ENCODE measurements around the gene TNIP2.
"Not testable (repeated sequence)": the region's sequence is repeated elsewhere in the genome, so short reads cannot be mapped to it uniquely, and the experiment has no call there.

The TNIP2 gene

GRCh38 chr4:2742823-2743517 lies 13.2 kb downstream of the TNIP2 start:
- no peak overlapping the region for H2AFZ ChIP-seq (ENCODE audit: low read depth, low read length, severe bottlenecking)
- H4K20me1 ChIP-seq (ENCODE audit: low read depth, low read length) = no peaks in the 10 kb centered on the region
- no peaks in the 10 kb centered on the region for H3K9me3 ChIP-seq (ENCODE audit: insufficient read depth, low read length)
- TF ChIP-seq, protein P1, sequence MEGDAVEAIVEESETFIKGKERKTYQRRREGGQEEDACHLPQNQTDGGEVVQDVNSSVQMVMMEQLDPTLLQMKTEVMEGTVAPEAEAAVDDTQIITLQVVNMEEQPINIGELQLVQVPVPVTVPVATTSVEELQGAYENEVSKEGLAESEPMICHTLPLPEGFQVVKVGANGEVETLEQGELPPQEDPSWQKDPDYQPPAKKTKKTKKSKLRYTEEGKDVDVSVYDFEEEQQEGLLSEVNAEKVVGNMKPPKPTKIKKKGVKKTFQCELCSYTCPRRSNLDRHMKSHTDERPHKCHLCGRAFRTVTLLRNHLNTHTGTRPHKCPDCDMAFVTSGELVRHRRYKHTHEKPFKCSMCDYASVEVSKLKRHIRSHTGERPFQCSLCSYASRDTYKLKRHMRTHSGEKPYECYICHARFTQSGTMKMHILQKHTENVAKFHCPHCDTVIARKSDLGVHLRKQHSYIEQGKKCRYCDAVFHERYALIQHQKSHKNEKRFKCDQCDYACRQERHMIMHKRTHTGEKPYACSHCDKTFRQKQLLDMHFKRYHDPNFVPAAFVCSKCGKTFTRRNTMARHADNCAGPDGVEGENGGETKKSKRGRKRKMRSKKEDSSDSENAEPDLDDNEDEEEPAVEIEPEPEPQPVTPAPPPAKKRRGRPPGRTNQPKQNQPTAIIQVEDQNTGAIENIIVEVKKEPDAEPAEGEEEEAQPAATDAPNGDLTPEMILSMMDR (IDR thresholded peaks at IDR 0.05; ENCODE audit: insufficient read depth, low read length, poor library complexity, severe bottlenecking) = no peak
- TF ChIP-seq EZH2phosphoT487 (conservative IDR thresholded peaks at IDR 0.05; ENCODE audit: low read length) = no peak
- H3K27ac ChIP-seq (ENCODE audit: low read depth, low read length) = no peak overlapping the region
- H3K79me2 ChIP-seq (ENCODE audit: insufficient read depth, low read length) = no peaks in the 10 kb centered on the region
- H3K9ac ChIP-seq (ENCODE audit: low read length) = no peak overlapping the region
- no peak overlapping the region for H3K4me3 ChIP-seq (ENCODE audit: insufficient read depth, low read length, poor library complexity, severe bottlenecking)
- no peak overlapping the region for H3K4me2 ChIP-seq (ENCODE audit: low read depth, low read length, poor library complexity, severe bottlenecking)
- H3F3A ChIP-seq (ENCODE audit: insufficient read depth) = no peaks in the 10 kb centered on the region
- H3K27me3 ChIP-seq (ENCODE audit: low read length) = no peaks in the 10 kb centered on the region
- H3K9me2 ChIP-seq (replicated peaks; ENCODE audit: insufficient read depth, low read length) = no peaks in the 10 kb centered on the region
- no peaks in the 10 kb centered on the region for H3K36me3 ChIP-seq (ENCODE audit: low read length)

- Histone ChIP-seq H3K27ac (ENCODE audit: low read depth, low read length) (no peak overlapping the region), H3F3A (ENCODE audit: insufficient read depth) (no peaks in the 10 kb centered on the region), H4K20me1 (ENCODE audit: low read depth, low read length) (no peaks in the 10 kb centered on the region), H3K9me3 (ENCODE audit: insufficient read depth, low read length) (no peaks in the 10 kb centered on the region), H3K79me2 (ENCODE audit: insufficient read depth, low read length) (no peaks in the 10 kb centered on the region), H2AFZ (ENCODE audit: low read depth, low read length, severe bottlenecking) (no peak overlapping the region), H3K9me2 (replicated peaks; ENCODE audit: insufficient read depth, low read length) (no peaks in the 10 kb centered on the region), H3K9ac (ENCODE audit: low read length) (no peak overlapping the region), H3K4me3 (ENCODE audit: insufficient read depth, low read length, poor library complexity, severe bottlenecking) (no peak overlapping the region), H3K27me3 (ENCODE audit: low read length) (no peaks in the 10 kb centered on the region), H3K36me3 (ENCODE audit: low read length) (no peaks in the 10 kb centered on the region), H3K4me2 (ENCODE audit: low read depth, low read length, poor library complexity, severe bottlenecking) (no peak overlapping the region)
- no peak for TF ChIP-seq EZH2phosphoT487 (conservative IDR thresholded peaks at IDR 0.05; ENCODE audit: low read length)
Observed at GRCh38 chr4:2742081-2742822, 13.9 kb downstream of the TNIP2 start.

DNA sequence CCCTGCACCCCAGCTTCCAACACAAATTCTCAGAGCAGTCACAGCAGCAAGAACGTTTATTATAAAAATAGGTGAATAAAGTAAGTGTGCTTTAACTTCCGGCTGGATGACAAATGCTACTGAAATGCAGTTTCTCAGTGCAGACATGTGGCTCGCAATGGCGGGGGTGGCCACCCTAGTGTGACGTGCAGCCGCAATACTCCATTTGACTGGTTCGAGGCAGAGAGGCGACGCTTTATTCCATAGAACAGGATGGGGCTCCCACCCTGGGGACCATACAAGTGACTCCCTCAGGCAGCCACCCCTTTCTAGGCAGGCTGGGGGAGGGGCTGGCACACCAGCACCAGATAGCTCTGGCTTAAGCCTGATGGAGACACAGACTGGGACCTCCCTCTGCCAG lies 14.5 kb downstream of the TNIP2 start:
- TF ChIP-seq EZH2phosphoT487 (conservative IDR thresholded peaks at IDR 0.05; ENCODE audit: low read length) = no peak
- TF ChIP-seq, protein P1 (IDR thresholded peaks at IDR 0.05; ENCODE audit: insufficient read depth, low read length, poor library complexity, severe bottlenecking) = no peak
- Histone ChIP-seq H3K79me2 (ENCODE audit: insufficient read depth, low read length) (no peaks in the 10 kb centered on the region), H3K9ac (ENCODE audit: low read length) (no peak overlapping the region), H3K9me2 (replicated peaks; ENCODE audit: insufficient read depth, low read length) (no peaks in the 10 kb centered on the region), H3K27me3 (ENCODE audit: low read length) (no peaks in the 10 kb centered on the region), H3K4me3 (ENCODE audit: insufficient read depth, low read length, poor library complexity, severe bottlenecking) (no peak overlapping the region), H3K9me3 (ENCODE audit: insufficient read depth, low read length) (no peaks in the 10 kb centered on the region), H3F3A (ENCODE audit: insufficient read depth) (no peaks in the 10 kb centered on the region), H2AFZ (ENCODE audit: low read depth, low read length, severe bottlenecking) (no peak overlapping the region), H3K36me3 (ENCODE audit: low read length) (no peaks in the 10 kb centered on the region), H3K27ac (ENCODE audit: low read depth, low read length) (no peak overlapping the region), H4K20me1 (ENCODE audit: low read depth, low read length) (no peaks in the 10 kb centered on the region), H3K4me2 (ENCODE audit: low read depth, low read length, poor library complexity, severe bottlenecking) (no peak overlapping the region)

DNA sequence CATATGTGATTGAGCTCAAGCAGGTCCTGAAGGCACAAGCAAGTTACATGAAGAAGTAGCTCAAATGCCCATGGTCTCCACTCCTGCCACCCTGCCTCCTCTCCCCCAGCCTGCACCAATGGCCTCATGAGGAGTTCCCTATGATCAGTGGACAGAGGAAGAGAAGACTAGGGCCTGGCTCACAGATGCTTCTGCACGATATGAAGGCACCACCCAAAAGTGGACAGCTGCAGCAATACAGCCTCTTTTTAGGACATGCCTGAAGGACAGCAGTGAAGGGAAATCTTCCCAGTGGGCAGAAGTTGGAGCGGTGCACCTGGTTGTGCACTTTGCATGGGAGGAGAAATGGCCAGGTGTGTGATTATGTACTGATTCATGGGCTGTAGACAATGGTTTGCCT lies 17.8 kb downstream of the TNIP2 start:
- not testable (repeated sequence) for H3K4me3 ChIP-seq (ENCODE audit: insufficient read depth, low read length, poor library complexity, severe bottlenecking); H3K27me3 ChIP-seq (ENCODE audit: low read length); H3K79me2 ChIP-seq (ENCODE audit: insufficient read depth, low read length); H3K36me3 ChIP-seq (ENCODE audit: low read length); H3K9me2 ChIP-seq (replicated peaks; ENCODE audit: insufficient read depth, low read length); H3K27ac ChIP-seq (ENCODE audit: low read depth, low read length); H2AFZ ChIP-seq (ENCODE audit: low read depth, low read length, severe bottlenecking); H3K4me2 ChIP-seq (ENCODE audit: low read depth, low read length, poor library complexity, severe bottlenecking); H3K9ac ChIP-seq (ENCODE audit: low read length); H4K20me1 ChIP-seq (ENCODE audit: low read depth, low read length); H3F3A ChIP-seq (ENCODE audit: insufficient read depth); H3K9me3 ChIP-seq (ENCODE audit: insufficient read depth, low read length)
